ENCODE results near the gene MAPK8IP2.
"Not testable (repeated sequence)": the region's sequence is repeated elsewhere in the genome, so short reads cannot be mapped to it uniquely, and the experiment has no call there.

MAPK8IP2 gene

DNA sequence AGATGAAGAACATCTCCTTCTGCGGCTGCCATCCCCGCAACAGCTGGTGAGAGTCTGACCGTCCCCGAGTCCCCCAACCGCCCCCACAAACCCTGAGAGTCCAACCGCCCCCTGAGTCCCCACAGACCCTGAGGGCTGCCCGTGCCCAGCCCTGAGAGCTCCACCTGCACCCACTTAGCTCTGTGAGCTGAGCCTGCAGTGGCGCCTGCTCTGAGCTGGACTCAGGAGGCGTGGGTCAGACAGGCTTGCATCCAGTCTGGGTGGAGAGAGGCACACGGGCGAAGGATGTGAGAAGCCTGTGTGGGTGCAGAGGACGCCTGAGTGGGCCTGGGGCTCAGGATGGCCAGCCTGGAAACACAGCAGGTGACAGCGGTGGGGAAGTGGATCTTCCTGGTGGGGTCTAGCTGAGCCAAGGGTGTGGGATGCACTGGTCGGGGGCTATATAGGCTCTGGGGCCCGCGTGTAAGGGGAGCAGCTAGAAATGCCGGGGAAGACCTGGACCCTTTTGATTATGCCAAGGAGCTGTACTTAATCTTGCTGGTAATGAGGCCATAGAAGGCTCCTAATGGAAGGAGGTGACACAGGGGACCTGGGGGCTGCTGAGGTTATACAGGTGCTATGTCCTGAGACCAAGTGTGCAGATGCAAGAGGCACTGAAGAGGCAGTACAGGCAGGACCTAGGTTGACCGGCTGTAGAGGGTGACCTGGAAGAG lies 6.5 kb downstream of the MAPK8IP2 start:
- Histone ChIP-seq H3K27me3 (ENCODE audit: insufficient read depth, low read length) (no peaks in the 10 kb centered on the region), H2AFZ (ENCODE audit: low read depth, low read length) (no peak overlapping the region), H3K4me1 (ENCODE audit: insufficient read depth, low read length) (peaks cover 2% of the 10 kb centered on the region), H3K9me3 (ENCODE audit: low read length) (no peaks in the 10 kb centered on the region), H3K36me3 (ENCODE audit: insufficient read depth, low read length) (peaks cover 50% of the 10 kb centered on the region), H3K4me3 (ENCODE audit: low read length) (no peak overlapping the region)

DNA sequence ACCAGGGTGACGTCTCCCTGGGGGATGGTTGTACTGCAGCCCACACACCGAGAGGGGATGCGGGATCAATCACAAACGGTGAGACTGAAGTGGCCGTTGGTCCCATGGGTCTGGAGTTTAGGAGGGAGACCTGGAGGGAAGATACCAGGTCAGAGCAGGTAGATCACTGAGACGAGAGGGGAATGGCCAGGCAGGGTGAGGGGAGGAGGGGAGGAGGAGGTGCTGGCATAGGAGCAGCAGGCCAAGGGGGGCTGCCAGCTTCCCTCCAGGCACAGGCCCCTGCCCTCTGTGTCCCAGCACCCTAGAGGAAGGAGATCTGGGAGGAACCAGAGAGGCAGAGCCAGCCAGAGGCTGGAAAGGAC lies 7.0 kb downstream of the MAPK8IP2 start:
- no peak overlapping the region for H3K4me3 ChIP-seq (ENCODE audit: low read length)
- H3K4me1 ChIP-seq (ENCODE audit: insufficient read depth, low read length): no peaks in the 10 kb centered on the region
- H3K9me3 ChIP-seq (ENCODE audit: low read length): no peaks in the 10 kb centered on the region
- no peaks in the 10 kb centered on the region for H3K27me3 ChIP-seq (ENCODE audit: insufficient read depth, low read length)
- H2AFZ ChIP-seq (ENCODE audit: low read depth, low read length): no peak overlapping the region
- H3K36me3 ChIP-seq (ENCODE audit: insufficient read depth, low read length): peaks cover 50% of the 10 kb centered on the region

DNA sequence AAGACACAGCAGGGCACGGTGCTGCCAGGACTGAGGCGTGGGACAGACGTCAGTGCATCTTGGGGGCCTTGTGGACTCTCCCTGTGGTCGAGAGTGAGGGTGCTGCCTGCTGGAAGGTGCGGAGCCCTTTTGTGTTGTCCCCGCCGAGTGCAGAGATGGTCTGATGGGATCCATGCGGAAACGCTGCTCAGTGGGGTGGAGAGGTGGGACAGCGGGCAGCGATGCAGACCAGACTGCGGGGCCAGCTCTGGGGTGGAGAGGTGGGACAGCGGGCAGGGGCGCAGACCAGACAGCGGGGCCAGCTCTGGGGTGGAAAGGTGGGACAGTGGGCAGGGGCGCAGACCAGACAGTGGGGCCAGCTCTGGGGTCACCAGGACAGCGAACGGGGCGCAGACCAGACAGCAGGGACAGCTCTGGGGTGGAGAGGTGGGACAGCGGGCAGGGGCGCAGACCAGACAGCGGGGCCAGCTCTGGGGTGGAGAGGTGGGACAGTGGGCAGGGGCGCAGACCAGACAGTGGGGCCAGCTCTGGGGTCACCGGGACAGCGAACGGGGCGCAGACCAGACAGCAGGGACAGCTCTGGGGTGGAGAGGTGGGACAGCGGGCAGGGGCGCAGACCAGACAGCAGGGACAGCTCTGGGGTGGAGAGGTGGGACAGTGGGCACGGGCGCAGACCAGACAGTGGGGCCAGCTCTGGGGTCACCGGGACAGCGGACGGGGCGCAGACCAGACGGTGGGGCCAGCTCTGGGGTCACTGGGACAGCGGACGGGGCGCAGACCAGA lies 7.7 kb downstream of the MAPK8IP2 start:
- H3K36me3 ChIP-seq (ENCODE audit: insufficient read depth, low read length): peaks cover 44% of the 10 kb centered on the region
- H3K27me3 ChIP-seq (ENCODE audit: insufficient read depth, low read length); H3K4me1 ChIP-seq (ENCODE audit: insufficient read depth, low read length); H2AFZ ChIP-seq (ENCODE audit: low read depth, low read length); H3K9me3 ChIP-seq (ENCODE audit: low read length); H3K4me3 ChIP-seq (ENCODE audit: low read length): not testable (repeated sequence)

DNA sequence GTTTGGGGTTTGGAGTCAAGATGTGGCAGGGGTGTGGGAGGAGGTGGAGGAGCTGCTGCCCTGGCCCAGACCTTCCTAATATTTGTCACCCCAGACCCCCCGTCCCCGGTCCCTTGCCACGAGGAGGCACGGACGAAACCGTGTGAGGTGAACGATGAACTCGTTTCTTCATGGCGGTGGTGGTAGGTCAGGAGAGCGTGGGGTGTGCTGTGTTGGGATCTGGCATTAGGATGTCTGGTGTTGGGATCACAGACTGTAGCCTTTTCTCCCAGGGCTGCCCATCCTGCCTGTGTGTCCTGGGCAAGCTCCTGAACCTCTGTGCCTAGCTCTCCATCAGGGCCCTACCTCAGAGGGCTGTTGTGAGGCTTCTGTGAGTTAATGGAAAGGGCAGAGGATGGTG lies 8.4 kb downstream of the MAPK8IP2 start:
- Histone ChIP-seq H3K27me3 (ENCODE audit: insufficient read depth, low read length) (no peaks in the 10 kb centered on the region), H3K4me3 (ENCODE audit: low read length) (no peak overlapping the region), H2AFZ (ENCODE audit: low read depth, low read length) (no peak overlapping the region), H3K36me3 (ENCODE audit: insufficient read depth, low read length) (peaks cover 41% of the 10 kb centered on the region), H3K9me3 (ENCODE audit: low read length) (no peaks in the 10 kb centered on the region), H3K4me1 (ENCODE audit: insufficient read depth, low read length) (no peaks in the 10 kb centered on the region)

DNA sequence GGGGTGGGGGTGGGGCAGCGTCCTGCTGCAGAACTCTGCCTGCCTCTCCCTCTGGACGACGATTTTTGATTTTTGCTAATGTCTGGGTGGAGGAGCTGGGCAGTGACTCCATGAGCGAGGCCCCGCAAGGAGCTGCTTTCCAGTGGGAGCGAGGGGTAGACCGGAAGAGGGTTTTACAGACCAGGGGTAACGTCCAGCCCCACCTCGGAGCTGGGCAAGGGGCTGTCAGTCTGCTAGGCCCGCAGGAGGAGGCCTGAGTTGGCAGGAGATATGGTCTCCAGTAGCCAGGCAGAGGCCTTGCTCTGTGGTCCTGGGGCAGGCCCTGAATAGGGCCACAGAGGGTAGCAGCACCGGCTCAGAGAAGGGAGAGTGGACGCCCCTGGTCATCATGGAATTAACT lies 9.0 kb downstream of the MAPK8IP2 start:
- Histone ChIP-seq H3K4me3 (ENCODE audit: low read length) (no peak overlapping the region), H3K9me3 (ENCODE audit: low read length) (no peaks in the 10 kb centered on the region), H3K4me1 (ENCODE audit: insufficient read depth, low read length) (no peaks in the 10 kb centered on the region), H3K27me3 (ENCODE audit: insufficient read depth, low read length) (no peaks in the 10 kb centered on the region), H2AFZ (ENCODE audit: low read depth, low read length) (no peak overlapping the region), H3K36me3 (ENCODE audit: insufficient read depth, low read length) (peaks cover 39% of the 10 kb centered on the region)

DNA sequence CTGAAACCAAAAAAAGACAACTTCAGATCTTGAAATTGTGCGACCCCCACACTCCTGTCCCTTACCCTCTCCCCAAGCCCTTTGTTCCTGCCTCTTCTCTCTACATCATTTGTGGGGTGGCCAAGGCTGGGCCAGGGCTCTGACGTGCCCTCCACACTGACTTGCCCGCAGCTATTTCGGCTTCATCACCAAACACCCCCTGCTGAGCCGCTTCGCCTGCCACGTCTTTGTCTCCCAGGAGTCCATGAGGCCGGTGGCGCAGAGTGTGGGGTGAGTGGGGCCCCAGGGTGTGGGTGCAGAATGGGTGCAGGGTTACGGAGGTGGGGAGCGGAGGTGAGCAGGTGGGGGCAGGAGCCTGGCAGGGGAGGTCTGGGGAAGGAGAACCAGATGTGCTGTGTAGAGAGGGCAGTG lies 9.5 kb downstream of the MAPK8IP2 start:
- Histone ChIP-seq H3K9me3 (ENCODE audit: low read length) (no peaks in the 10 kb centered on the region), H3K27me3 (ENCODE audit: insufficient read depth, low read length) (no peaks in the 10 kb centered on the region), H3K4me1 (ENCODE audit: insufficient read depth, low read length) (no peaks in the 10 kb centered on the region), H3K36me3 (ENCODE audit: insufficient read depth, low read length) (peaks cover 35% of the 10 kb centered on the region), H3K4me3 (ENCODE audit: low read length) (no peak overlapping the region), H2AFZ (ENCODE audit: low read depth, low read length) (no peak overlapping the region)

DNA sequence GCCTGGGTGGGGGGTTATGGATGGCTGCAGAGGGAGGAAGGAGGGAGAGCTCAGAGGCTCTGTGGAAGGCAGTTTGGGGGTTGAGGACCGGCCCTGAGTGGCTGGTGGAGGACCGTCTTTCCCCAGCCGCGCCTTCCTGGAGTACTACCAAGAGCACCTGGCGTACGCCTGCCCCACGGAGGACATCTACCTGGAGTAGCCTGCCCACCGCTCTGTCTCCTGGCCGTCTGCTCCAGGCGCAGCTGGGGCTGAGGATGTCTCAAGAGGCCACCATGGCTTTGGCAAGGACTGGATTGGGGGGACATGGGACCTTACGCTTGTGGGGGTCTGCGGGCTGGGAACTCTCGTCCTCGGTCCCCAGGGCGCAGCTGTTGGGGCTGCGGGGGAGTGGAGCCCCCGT lies 10.0 kb downstream of the MAPK8IP2 start:
- no peak overlapping the region for H2AFZ ChIP-seq (ENCODE audit: low read depth, low read length)
- no peaks in the 10 kb centered on the region for H3K4me1 ChIP-seq (ENCODE audit: insufficient read depth, low read length)
- H3K9me3 ChIP-seq (ENCODE audit: low read length): no peaks in the 10 kb centered on the region
- no peaks in the 10 kb centered on the region for H3K27me3 ChIP-seq (ENCODE audit: insufficient read depth, low read length)
- no peak overlapping the region for H3K4me3 ChIP-seq (ENCODE audit: low read length)
- H3K36me3 ChIP-seq (ENCODE audit: insufficient read depth, low read length): peaks cover 29% of the 10 kb centered on the region

DNA sequence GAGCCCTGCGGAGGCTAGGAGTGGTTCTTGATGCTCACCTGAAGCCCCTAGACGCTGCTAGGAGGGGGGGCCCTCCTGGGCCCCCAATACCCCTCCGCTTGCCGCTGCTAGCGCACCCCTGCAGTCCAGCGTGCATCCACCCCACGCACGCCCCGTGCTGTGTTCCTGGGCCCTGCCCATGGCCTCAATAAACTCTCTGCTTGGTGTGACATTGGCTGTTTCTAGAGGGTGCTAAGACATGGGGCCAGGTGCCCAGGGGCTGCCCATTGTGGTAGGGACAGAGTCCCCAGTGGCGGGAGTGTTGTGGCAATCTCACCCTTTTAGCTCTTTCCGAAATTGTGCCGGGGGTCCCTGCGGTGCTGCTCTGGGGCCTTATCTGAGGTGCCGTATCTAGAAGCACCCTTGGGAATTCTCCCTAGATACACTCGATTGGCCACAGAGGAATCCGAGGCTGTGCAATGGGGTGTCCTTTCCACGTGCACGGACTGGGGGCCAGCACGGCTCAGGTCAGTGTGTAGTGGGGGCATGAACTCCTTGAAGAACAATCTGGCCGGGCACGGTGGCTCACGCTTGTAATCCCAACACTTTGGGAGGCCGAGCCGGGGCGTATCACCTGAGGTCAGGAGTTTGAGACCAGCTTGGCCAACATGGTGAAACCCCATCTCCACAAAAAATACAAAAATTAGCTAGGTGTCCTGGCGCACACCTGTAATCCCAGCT lies 10.9 kb downstream of the MAPK8IP2 start:
- Histone ChIP-seq H2AFZ (ENCODE audit: low read depth, low read length) (no peak overlapping the region), H3K4me3 (ENCODE audit: low read length) (no peak overlapping the region), H3K9me3 (ENCODE audit: low read length) (no peaks in the 10 kb centered on the region), H3K36me3 (ENCODE audit: insufficient read depth, low read length) (peaks cover 21% of the 10 kb centered on the region), H3K27me3 (ENCODE audit: insufficient read depth, low read length) (no peaks in the 10 kb centered on the region), H3K4me1 (ENCODE audit: insufficient read depth, low read length) (no peaks in the 10 kb centered on the region)

DNA sequence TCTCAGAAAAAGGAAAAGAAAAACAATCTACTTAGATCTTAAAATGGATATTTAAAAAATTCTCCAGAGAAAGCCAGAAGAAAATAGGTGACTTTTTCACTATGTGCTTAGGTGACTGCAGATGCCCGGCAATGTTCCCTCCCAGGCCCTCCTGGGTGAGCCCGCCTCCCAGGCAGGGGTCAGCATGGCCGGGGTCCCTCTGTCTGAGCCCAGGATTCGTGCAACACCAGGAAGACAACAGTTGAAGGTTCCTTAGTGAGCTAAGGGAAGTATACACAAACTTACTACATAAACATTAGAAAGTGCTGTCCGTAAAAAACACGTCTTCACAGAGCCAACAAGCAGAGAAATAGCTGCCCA lies 11.6 kb downstream of the MAPK8IP2 start:
- Histone ChIP-seq H3K36me3 (ENCODE audit: insufficient read depth, low read length) (peaks cover 16% of the 10 kb centered on the region), H3K27me3 (ENCODE audit: insufficient read depth, low read length) (no peaks in the 10 kb centered on the region), H3K9me3 (ENCODE audit: low read length) (no peaks in the 10 kb centered on the region), H2AFZ (ENCODE audit: low read depth, low read length) (no peak overlapping the region), H3K4me3 (ENCODE audit: low read length) (no peak overlapping the region), H3K4me1 (ENCODE audit: insufficient read depth, low read length) (no peaks in the 10 kb centered on the region)

DNA sequence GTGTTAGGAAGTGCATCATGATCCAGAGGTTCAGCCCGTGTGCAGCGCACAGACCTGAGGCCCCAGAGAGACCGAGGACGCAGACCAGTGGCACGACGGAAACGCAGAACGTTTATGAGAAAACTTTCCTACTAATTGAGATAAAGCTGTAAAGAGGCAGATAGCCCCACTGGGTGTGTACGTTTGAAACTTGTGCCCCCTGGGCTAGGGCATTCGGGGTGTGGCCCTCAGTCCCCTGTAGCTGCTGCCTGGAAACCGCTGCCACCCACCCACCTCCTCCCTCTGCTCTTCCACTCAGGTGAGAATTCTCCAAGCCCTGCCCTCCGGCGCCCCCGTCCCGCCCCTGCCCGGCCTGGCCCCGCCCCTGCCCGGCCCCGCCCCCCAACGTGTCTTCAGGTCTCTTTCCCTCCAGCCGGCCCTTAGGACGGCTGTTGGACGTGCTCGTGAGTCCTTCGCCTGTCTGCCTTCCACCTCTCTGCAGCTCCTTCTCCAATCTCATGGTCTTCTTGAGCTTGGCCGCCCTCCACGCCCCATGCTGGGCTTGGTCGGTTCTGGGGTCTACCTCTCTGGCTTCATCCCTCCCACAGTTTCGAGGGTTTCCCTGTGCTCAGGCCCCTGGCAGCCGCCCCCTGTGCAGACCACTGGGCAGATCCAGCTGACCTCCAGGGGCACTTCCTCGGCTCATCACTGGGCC lies 12.1 kb downstream of the MAPK8IP2 start:
- H3K27me3 ChIP-seq (ENCODE audit: insufficient read depth, low read length): no peaks in the 10 kb centered on the region
- H2AFZ ChIP-seq (ENCODE audit: low read depth, low read length): no peak overlapping the region
- no peaks in the 10 kb centered on the region for H3K4me1 ChIP-seq (ENCODE audit: insufficient read depth, low read length)

DNA sequence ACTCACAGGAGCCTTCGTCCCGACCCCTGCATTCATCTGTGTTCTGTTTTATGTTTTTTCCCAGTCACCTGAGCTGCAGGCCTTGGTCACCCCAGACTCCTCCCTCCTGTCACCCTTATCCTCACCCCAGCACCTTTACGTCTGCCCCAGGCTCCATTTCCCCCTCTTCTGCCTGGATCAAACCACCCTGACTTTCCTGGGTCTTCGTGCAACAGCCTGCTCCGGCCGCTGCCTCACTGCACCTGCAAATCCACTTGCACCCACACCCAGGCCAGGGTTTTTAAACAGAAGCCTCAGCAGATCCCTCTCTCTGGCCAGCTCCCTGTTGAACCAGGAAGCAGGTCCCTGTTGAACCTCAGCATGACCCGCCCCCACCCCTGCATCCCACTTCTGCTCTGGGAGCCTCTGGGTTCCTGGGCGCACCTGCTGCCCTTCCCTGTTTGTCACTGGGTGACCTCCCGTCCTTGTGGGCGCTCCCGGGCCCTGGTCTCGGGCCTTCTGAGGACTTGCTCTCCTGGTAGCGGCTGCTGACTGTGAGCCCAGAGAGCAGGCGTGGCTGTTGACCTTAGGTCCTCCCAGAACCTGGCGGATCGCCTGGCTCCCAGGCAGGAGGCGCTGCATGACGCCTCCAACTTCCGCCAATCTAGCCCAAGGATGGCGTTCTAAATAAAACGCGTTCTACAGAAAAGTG lies 12.8 kb downstream of the MAPK8IP2 start:
- Histone ChIP-seq H3K4me1 (ENCODE audit: insufficient read depth, low read length) (no peaks in the 10 kb centered on the region), H3K4me3 (ENCODE audit: low read length) (no peak overlapping the region), H3K9me3 (ENCODE audit: low read length) (no peaks in the 10 kb centered on the region), H2AFZ (ENCODE audit: low read depth, low read length) (no peak overlapping the region), H3K36me3 (ENCODE audit: insufficient read depth, low read length) (peaks cover 10% of the 10 kb centered on the region), H3K27me3 (ENCODE audit: insufficient read depth, low read length) (no peaks in the 10 kb centered on the region)

More for the DNA sequence above, 12.1 kb downstream of the MAPK8IP2 start:
- no peak overlapping the region for H3K4me3 ChIP-seq (ENCODE audit: low read length)
- H3K36me3 ChIP-seq (ENCODE audit: insufficient read depth, low read length): peaks cover 11% of the 10 kb centered on the region
- no peaks in the 10 kb centered on the region for H3K9me3 ChIP-seq (ENCODE audit: low read length)

DNA sequence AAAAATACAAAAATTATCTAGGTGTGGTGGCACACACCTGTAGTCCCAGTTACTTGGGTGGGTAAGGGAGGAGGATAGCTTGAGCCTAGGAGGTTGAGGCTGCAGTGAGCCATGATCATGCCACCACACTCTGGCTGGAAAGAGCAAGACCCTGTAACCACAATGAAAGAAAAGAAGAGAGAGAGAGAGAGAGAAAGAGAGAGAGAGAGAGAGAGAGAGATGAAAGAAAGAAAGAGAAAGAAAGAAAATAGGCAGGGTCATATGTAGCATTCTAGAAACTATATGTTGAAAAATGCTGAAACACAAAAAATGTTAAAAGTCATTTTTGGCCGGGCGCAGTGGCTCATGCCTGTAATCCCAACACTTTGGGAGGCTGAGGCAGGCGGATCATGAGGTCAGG lies 13.7 kb downstream of the MAPK8IP2 start:
- not testable (repeated sequence) for H3K9me3 ChIP-seq (ENCODE audit: low read length); H3K36me3 ChIP-seq (ENCODE audit: insufficient read depth, low read length); H3K4me1 ChIP-seq (ENCODE audit: insufficient read depth, low read length); H2AFZ ChIP-seq (ENCODE audit: low read depth, low read length); H3K4me3 ChIP-seq (ENCODE audit: low read length); H3K27me3 ChIP-seq (ENCODE audit: insufficient read depth, low read length)
